ENCODE data around the gene CRISP3. TPM values are rescaled to one million over a fixed set of nuclear protein-coding genes. Genes with fewer than 3 reads are reported as not detected.

The CRISP3 gene
- total and polyA plus RNA-seq, 9 of the 15 experiments (the other 6 are each of a cell fraction or from before 2014, with no cell fraction given), result 0.21 to 2.0 (median 0.58) TPM

DNA sequence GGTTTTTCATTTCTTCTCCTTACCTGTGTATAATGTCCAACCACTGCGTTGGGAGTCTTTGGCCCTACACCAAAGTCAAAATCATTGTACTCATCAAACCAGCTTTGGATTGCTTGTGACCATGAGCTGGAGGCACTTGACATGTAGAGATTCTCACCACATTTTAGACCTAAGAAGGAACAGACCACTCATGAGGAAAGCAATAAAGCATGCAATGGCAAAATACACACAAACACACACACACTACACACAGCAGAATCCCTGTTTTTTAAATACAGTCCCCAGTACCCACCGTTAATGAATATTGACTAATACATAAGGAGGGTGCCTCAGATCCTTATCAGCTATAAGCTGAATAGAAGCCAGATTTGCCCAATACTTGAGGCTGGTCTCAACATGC, 10.5 kb downstream of the CRISP3 start (continued):
- TF ChIP-seq SRSF7 (optimal IDR thresholded peaks at IDR 0.05; ENCODE audit: low read depth, low read length) (no peak), HCFC1 (IDR thresholded peaks at IDR 0.05; ENCODE audit: low read depth, low read length) (no peak), ASH1L (IDR thresholded peaks at IDR 0.05; ENCODE audit: borderline replicate concordance, low read depth, partially characterized antibody) (no peak), ARHGAP35 (IDR thresholded peaks at IDR 0.05; ENCODE audit: partially characterized antibody) (peak; percentile 29), ZNF274 (IDR thresholded peaks at IDR 0.05; ENCODE audit: borderline replicate concordance, low read depth, low read length) (no peak), ZNF583 (CRISPR knock-in tag; IDR thresholded peaks at IDR 0.05) (no peak), ZC3H11A (IDR thresholded peaks at IDR 0.05; ENCODE audit: low read depth, low read length) (no peak), ZBED1 (IDR thresholded peaks at IDR 0.05) (no peak), EHMT2 (IDR thresholded peaks at IDR 0.05) (peak; percentile 58; the same call in 1 of the 2 replicates), PML (IDR thresholded peaks at IDR 0.05; ENCODE audit: low read length) (no peak), ARID1B (IDR thresholded peaks at IDR 0.05) (0 out of 2 replicates have a peak, but pooled peaks have one; percentile 22), ZNF57 (CRISPR knock-in tag; IDR thresholded peaks at IDR 0.05) (no peak), CAMTA2 (CRISPR knock-in tag; conservative IDR thresholded peaks at IDR 0.05) (no peak), RBM34 (IDR thresholded peaks at IDR 0.05; ENCODE audit: borderline replicate concordance, insufficient read depth, low read length) (no peak)
- TF ChIP-seq, protein P1, sequence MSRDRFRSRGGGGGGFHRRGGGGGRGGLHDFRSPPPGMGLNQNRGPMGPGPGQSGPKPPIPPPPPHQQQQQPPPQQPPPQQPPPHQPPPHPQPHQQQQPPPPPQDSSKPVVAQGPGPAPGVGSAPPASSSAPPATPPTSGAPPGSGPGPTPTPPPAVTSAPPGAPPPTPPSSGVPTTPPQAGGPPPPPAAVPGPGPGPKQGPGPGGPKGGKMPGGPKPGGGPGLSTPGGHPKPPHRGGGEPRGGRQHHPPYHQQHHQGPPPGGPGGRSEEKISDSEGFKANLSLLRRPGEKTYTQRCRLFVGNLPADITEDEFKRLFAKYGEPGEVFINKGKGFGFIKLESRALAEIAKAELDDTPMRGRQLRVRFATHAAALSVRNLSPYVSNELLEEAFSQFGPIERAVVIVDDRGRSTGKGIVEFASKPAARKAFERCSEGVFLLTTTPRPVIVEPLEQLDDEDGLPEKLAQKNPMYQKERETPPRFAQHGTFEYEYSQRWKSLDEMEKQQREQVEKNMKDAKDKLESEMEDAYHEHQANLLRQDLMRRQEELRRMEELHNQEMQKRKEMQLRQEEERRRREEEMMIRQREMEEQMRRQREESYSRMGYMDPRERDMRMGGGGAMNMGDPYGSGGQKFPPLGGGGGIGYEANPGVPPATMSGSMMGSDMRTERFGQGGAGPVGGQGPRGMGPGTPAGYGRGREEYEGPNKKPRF (IDR thresholded peaks at IDR 0.05; ENCODE audit: low read depth, low read length), result no peak
- TF ChIP-seq, protein P2, sequence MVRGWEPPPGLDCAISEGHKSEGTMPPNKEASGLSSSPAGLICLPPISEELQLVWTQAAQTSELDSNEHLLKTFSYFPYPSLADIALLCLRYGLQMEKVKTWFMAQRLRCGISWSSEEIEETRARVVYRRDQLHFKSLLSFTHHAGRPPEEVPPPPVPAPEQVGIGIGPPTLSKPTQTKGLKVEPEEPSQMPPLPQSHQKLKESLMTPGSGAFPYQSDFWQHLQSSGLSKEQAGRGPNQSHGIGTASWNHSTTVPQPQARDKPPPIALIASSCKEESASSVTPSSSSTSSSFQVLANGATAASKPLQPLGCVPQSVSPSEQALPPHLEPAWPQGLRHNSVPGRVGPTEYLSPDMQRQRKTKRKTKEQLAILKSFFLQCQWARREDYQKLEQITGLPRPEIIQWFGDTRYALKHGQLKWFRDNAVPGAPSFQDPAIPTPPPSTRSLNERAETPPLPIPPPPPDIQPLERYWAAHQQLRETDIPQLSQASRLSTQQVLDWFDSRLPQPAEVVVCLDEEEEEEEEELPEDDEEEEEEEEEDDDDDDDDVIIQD (CRISPR knock-in tag; IDR thresholded peaks at IDR 0.05), result no peak
- TF ChIP-seq, protein P3, sequence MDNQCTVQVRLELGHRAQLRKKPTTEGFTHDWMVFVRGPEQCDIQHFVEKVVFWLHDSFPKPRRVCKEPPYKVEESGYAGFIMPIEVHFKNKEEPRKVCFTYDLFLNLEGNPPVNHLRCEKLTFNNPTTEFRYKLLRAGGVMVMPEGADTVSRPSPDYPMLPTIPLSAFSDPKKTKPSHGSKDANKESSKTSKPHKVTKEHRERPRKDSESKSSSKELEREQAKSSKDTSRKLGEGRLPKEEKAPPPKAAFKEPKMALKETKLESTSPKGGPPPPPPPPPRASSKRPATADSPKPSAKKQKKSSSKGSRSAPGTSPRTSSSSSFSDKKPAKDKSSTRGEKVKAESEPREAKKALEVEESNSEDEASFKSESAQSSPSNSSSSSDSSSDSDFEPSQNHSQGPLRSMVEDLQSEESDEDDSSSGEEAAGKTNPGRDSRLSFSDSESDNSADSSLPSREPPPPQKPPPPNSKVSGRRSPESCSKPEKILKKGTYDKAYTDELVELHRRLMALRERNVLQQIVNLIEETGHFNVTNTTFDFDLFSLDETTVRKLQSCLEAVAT (IDR thresholded peaks at IDR 0.05), result 0 out of 4 replicates have a peak, but pooled peaks of 1 of the 2 experiments have one; percentile 26
- TF ChIP-seq, protein P4, sequence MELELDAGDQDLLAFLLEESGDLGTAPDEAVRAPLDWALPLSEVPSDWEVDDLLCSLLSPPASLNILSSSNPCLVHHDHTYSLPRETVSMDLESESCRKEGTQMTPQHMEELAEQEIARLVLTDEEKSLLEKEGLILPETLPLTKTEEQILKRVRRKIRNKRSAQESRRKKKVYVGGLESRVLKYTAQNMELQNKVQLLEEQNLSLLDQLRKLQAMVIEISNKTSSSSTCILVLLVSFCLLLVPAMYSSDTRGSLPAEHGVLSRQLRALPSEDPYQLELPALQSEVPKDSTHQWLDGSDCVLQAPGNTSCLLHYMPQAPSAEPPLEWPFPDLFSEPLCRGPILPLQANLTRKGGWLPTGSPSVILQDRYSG (tag; conservative IDR thresholded peaks at IDR 0.05; ENCODE audit: low read depth), result no peak
- TF ChIP-seq, protein P5, sequence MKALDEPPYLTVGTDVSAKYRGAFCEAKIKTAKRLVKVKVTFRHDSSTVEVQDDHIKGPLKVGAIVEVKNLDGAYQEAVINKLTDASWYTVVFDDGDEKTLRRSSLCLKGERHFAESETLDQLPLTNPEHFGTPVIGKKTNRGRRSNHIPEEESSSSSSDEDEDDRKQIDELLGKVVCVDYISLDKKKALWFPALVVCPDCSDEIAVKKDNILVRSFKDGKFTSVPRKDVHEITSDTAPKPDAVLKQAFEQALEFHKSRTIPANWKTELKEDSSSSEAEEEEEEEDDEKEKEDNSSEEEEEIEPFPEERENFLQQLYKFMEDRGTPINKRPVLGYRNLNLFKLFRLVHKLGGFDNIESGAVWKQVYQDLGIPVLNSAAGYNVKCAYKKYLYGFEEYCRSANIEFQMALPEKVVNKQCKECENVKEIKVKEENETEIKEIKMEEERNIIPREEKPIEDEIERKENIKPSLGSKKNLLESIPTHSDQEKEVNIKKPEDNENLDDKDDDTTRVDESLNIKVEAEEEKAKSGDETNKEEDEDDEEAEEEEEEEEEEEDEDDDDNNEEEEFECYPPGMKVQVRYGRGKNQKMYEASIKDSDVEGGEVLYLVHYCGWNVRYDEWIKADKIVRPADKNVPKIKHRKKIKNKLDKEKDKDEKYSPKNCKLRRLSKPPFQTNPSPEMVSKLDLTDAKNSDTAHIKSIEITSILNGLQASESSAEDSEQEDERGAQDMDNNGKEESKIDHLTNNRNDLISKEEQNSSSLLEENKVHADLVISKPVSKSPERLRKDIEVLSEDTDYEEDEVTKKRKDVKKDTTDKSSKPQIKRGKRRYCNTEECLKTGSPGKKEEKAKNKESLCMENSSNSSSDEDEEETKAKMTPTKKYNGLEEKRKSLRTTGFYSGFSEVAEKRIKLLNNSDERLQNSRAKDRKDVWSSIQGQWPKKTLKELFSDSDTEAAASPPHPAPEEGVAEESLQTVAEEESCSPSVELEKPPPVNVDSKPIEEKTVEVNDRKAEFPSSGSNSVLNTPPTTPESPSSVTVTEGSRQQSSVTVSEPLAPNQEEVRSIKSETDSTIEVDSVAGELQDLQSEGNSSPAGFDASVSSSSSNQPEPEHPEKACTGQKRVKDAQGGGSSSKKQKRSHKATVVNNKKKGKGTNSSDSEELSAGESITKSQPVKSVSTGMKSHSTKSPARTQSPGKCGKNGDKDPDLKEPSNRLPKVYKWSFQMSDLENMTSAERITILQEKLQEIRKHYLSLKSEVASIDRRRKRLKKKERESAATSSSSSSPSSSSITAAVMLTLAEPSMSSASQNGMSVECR (CRISPR knock-in tag; IDR thresholded peaks at IDR 0.05), result no peak

Measured in K562 (cell line).